Measurements from ENCODE around the gene ASB2.

- no peak for TF ChIP-seq CTCF (IDR thresholded peaks at IDR 0.05)
- no peak for TF ChIP-seq EP300 (IDR thresholded peaks at IDR 0.05)
Measured at GRCh38 chr14:93996130-93996695, 19.8 kb upstream of the ASB2 start.
